Astrocyte (in vitro differentiated cells and primary cell): Measurements from ENCODE around the gene PITPNM3. TPM values are rescaled to one million over a fixed set of nuclear protein-coding genes. Genes with fewer than 3 reads are reported as not detected.

ENCODE experiments used
- DNase-seq: peaks from one replicate; pipeline ENCODE4 v3.0.0-alpha.2; 2010; ENCODE audit warnings: low read depth
- FAIRE-seq: peaks from 2 replicates; lab custom pipeline; 2011; peaks lifted over from hg19 to GRCh38; lab: Jason Lieb, UNC
- H2AFZ ChIP-seq: 2 replicates; pipeline ENCODE4 v1.6.0; 2012; ENCODE audit warnings: low read depth, low read length, inconsistent platforms
- H3K27ac ChIP-seq: 2 replicates; pipeline ENCODE4 v1.5.1; 2011; ENCODE audit warnings: low read depth, low read length, inconsistent platforms
- H3K27me3 ChIP-seq: 2 replicates; pipeline ENCODE4 v1.6.0; 2011; ENCODE audit warnings: low read length, inconsistent platforms; ENCODE audit not compliant: insufficient read depth
- H3K36me3 ChIP-seq: 2 replicates; pipeline ENCODE4 v1.5.1; 2011; ENCODE audit warnings: low read length, inconsistent platforms; ENCODE audit not compliant: insufficient read depth
- H3K4me1 ChIP-seq: 2 replicates; pipeline ENCODE4 v1.5.1; 2011; ENCODE audit warnings: low read length, inconsistent platforms; ENCODE audit not compliant: insufficient read depth
- H3K4me2 ChIP-seq: 2 replicates; pipeline ENCODE4 v1.6.0; 2012; ENCODE audit warnings: low read length, inconsistent platforms
- H3K4me3 ChIP-seq: 2 replicates; pipeline ENCODE4 v1.5.1; 2011; ENCODE audit warnings: low read depth, mild to moderate bottlenecking, low read length, inconsistent platforms; ENCODE audit not compliant: insufficient read depth
- H3K79me2 ChIP-seq: 2 replicates; pipeline ENCODE4 v1.6.0; 2012; ENCODE audit warnings: mild to moderate bottlenecking, low read length, inconsistent platforms; ENCODE audit not compliant: insufficient read depth
- H3K9ac ChIP-seq: 2 replicates; pipeline ENCODE4 v1.6.0; 2012; ENCODE audit warnings: mild to moderate bottlenecking, low read length, inconsistent platforms
- H3K9me3 ChIP-seq: 2 replicates; pipeline ENCODE4 v1.5.1; 2012; ENCODE audit warnings: low read depth, mild to moderate bottlenecking, low read length, inconsistent platforms; ENCODE audit not compliant: insufficient read depth
- H4K20me1 ChIP-seq: 2 replicates; pipeline ENCODE4 v1.6.0; 2012; ENCODE audit warnings: low read length, inconsistent platforms; ENCODE audit not compliant: insufficient read depth
- H3K27ac Mint-ChIP-seq: one replicate; pipeline ENCODE4 v1.8.0; 2021; ENCODE audit warnings: mild to moderate bottlenecking, mixed read lengths; ENCODE audit not compliant: unreplicated experiment
- H3K27me3 Mint-ChIP-seq: one replicate; pipeline ENCODE4 v1.8.0; 2021; ENCODE audit warnings: low read depth, mixed read lengths; ENCODE audit not compliant: unreplicated experiment
- H3K36me3 Mint-ChIP-seq: one replicate; pipeline ENCODE4 v1.8.0; 2021; ENCODE audit warnings: low read depth, mixed read lengths; ENCODE audit not compliant: unreplicated experiment
- H3K4me1 Mint-ChIP-seq: one replicate; pipeline ENCODE4 v1.8.0; 2021; ENCODE audit warnings: low read depth, mixed read lengths; ENCODE audit not compliant: unreplicated experiment
- H3K4me3 Mint-ChIP-seq: one replicate; pipeline ENCODE4 v1.8.0; 2021; ENCODE audit warnings: mild to moderate bottlenecking, moderate library complexity, mixed read lengths; ENCODE audit not compliant: unreplicated experiment
- H3K9me3 Mint-ChIP-seq: one replicate; pipeline ENCODE4 v1.8.0; 2021; ENCODE audit warnings: mild to moderate bottlenecking, mixed read lengths; ENCODE audit not compliant: unreplicated experiment
- EZH2 ChIP-seq: IDR thresholded peaks from 2 replicates; pipeline ENCODE4 v1.6.1; 2012; ENCODE audit warnings: mild to moderate bottlenecking, low read length, inconsistent platforms; ENCODE audit not compliant: insufficient read depth
- total RNA-seq: library from RNA; stranded (reverse); gene quantifications from 2 replicates; pipeline ENCODE4 v1.2.1, GENCODE V29; 2021
- TF ChIP-seq, protein P1 (sequence below): IDR thresholded peaks from 2 replicates; pipeline ENCODE4 v1.5.1; 2011; ENCODE audit warnings: low read depth, mild to moderate bottlenecking, inconsistent platforms, low read length, moderate library complexity; ENCODE audit not compliant: insufficient read depth

PITPNM3 gene
- total RNA-seq, 1 donor from 2014 or later = 1.3 TPM

GRCh38 chr17:6549384-6550036, 6.8 kb downstream of the PITPNM3 start:
- H3K27me3 ChIP-seq = peaks cover 27% of the 10 kb centered on the region
- H3K4me1 ChIP-seq = peaks cover 5% of the 10 kb centered on the region
- Mint-ChIP-seq H3K4me1 (peaks cover 9% of the 10 kb centered on the region), H3K9me3 (peaks cover 2% of the 10 kb centered on the region), H3K4me3 (no peak overlapping the region), H3K27ac (no peak overlapping the region), H3K36me3 (peaks cover 1% of the 10 kb centered on the region), H3K27me3 (peaks cover 75% of the 10 kb centered on the region)
- H2AFZ ChIP-seq = no peak overlapping the region
- no peak overlapping the region for H3K4me2 ChIP-seq
- TF ChIP-seq EZH2 = no peak
- TF ChIP-seq, protein P1, sequence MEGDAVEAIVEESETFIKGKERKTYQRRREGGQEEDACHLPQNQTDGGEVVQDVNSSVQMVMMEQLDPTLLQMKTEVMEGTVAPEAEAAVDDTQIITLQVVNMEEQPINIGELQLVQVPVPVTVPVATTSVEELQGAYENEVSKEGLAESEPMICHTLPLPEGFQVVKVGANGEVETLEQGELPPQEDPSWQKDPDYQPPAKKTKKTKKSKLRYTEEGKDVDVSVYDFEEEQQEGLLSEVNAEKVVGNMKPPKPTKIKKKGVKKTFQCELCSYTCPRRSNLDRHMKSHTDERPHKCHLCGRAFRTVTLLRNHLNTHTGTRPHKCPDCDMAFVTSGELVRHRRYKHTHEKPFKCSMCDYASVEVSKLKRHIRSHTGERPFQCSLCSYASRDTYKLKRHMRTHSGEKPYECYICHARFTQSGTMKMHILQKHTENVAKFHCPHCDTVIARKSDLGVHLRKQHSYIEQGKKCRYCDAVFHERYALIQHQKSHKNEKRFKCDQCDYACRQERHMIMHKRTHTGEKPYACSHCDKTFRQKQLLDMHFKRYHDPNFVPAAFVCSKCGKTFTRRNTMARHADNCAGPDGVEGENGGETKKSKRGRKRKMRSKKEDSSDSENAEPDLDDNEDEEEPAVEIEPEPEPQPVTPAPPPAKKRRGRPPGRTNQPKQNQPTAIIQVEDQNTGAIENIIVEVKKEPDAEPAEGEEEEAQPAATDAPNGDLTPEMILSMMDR = no peak
- FAIRE-seq (no peak), DNase-seq (no peak)
- H3K9me3 ChIP-seq = no peaks in the 10 kb centered on the region
- H3K79me2 ChIP-seq = no peaks in the 10 kb centered on the region
- H3K36me3 ChIP-seq = no peaks in the 10 kb centered on the region
- no peak overlapping the region for H3K9ac ChIP-seq
- no peak overlapping the region for H3K4me3 ChIP-seq
- H4K20me1 ChIP-seq = peaks cover 23% of the 10 kb centered on the region
- no peak overlapping the region for H3K27ac ChIP-seq

- no peak overlapping the region for H3K4me3 Mint-ChIP-seq
- H3K36me3 Mint-ChIP-seq = peaks cover 1% of the 10 kb centered on the region
- H2AFZ ChIP-seq = no peak overlapping the region
Observed at GRCh38 chr17:6548578-6549330, 7.6 kb downstream of the PITPNM3 start.

More at GRCh38 chr17:6548578-6549330, 7.6 kb downstream of the PITPNM3 start:
- H3K4me1 ChIP-seq = peaks cover 5% of the 10 kb centered on the region
- H3K79me2 ChIP-seq = no peaks in the 10 kb centered on the region
- H3K9me3 Mint-ChIP-seq = peaks cover 2% of the 10 kb centered on the region
- DNase-seq (no peak), FAIRE-seq (no peak)
- peak overlapping the region; percentile 38 for H3K4me2 ChIP-seq
- no peaks in the 10 kb centered on the region for H3K9me3 ChIP-seq
- no peak overlapping the region for H3K27ac Mint-ChIP-seq
- no peak overlapping the region for H3K9ac ChIP-seq
- peaks cover 74% of the 10 kb centered on the region for H3K27me3 Mint-ChIP-seq
- peaks cover 9% of the 10 kb centered on the region for H3K4me1 Mint-ChIP-seq
- H3K36me3 ChIP-seq = no peaks in the 10 kb centered on the region
- H3K4me3 ChIP-seq = no peak overlapping the region
- TF ChIP-seq, protein P1 = no peak
- no peak for TF ChIP-seq EZH2
- no peak overlapping the region for H3K27ac ChIP-seq
- H4K20me1 ChIP-seq = peaks cover 19% of the 10 kb centered on the region
- peaks cover 22% of the 10 kb centered on the region for H3K27me3 ChIP-seq
